NCI-H345 (cell line): Measurements from ENCODE around the gene FOXL3.
"Not testable (repeated sequence)": the region's sequence is repeated elsewhere in the genome, so short reads cannot be mapped to it uniquely, and the experiment has no call there.

Experiments used
- DNase-seq: peaks from one replicate; lab custom pipeline; 2025; lab: John Stamatoyannopoulos, UW

The FOXL3 gene

GRCh38 chr7:323410-323809 lies 33.4 kb downstream of the FOXL3 start:
- DNase-seq: no peak

- no peak for DNase-seq
Measured at GRCh38 chr7:324011-324410, 34.0 kb downstream of the FOXL3 start.

- DNase-seq: no peak
Measured at GRCh38 chr7:325051-325798, 35.3 kb downstream of the FOXL3 start.

- no peak for DNase-seq
Measured at GRCh38 chr7:325811-326210, 35.8 kb downstream of the FOXL3 start.

- DNase-seq: no peak
Measured at GRCh38 chr7:326273-326672, 36.3 kb downstream of the FOXL3 start.

GRCh38 chr7:326809-327232 lies 36.9 kb downstream of the FOXL3 start:
- DNase-seq: no peak

GRCh38 chr7:327233-327931 lies 37.4 kb downstream of the FOXL3 start:
- DNase-seq: no peak

- DNase-seq: no peak
Measured at GRCh38 chr7:327991-328702, 38.2 kb downstream of the FOXL3 start.

- DNase-seq: peak; percentile 7
Measured at GRCh38 chr7:329691-330281, 39.8 kb downstream of the FOXL3 start.

- no peak for DNase-seq
Measured at GRCh38 chr7:330511-331230, 40.7 kb downstream of the FOXL3 start.

- no peak for DNase-seq
Measured at GRCh38 chr7:332020-332517, 42.1 kb downstream of the FOXL3 start.

GRCh38 chr7:332646-333392 lies 42.8 kb downstream of the FOXL3 start:
- DNase-seq: peak; percentile 74

GRCh38 chr7:333393-333764 lies 43.4 kb downstream of the FOXL3 start:
- DNase-seq: no peak

GRCh38 chr7:334618-335357 lies 44.8 kb downstream of the FOXL3 start:
- DNase-seq: no peak

- no peak for DNase-seq
Measured at GRCh38 chr7:335358-336148, 45.6 kb downstream of the FOXL3 start.

- not testable (repeated sequence) for DNase-seq
Measured at GRCh38 chr7:336149-336533, 46.2 kb downstream of the FOXL3 start.

- DNase-seq: no peak
Measured at GRCh38 chr7:336810-337566, 47.0 kb downstream of the FOXL3 start.

GRCh38 chr7:337567-337951 lies 47.6 kb downstream of the FOXL3 start:
- DNase-seq: no peak
